HG03521 (cell line): ENCODE data around the gene TMEM156.
"Not testable (repeated sequence)": the region's sequence is repeated elsewhere in the genome, so short reads cannot be mapped to it uniquely, and the experiment has no call there.

Experiments used
- ATAC-seq: cut with Tn5 transposase; IDR thresholded peaks from one replicate; pipeline ENCODE4 v1.9.1; 2021; ENCODE audit warnings: mild to moderate bottlenecking, moderate library complexity; ENCODE audit not compliant: unreplicated experiment

The TMEM156 gene

DNA sequence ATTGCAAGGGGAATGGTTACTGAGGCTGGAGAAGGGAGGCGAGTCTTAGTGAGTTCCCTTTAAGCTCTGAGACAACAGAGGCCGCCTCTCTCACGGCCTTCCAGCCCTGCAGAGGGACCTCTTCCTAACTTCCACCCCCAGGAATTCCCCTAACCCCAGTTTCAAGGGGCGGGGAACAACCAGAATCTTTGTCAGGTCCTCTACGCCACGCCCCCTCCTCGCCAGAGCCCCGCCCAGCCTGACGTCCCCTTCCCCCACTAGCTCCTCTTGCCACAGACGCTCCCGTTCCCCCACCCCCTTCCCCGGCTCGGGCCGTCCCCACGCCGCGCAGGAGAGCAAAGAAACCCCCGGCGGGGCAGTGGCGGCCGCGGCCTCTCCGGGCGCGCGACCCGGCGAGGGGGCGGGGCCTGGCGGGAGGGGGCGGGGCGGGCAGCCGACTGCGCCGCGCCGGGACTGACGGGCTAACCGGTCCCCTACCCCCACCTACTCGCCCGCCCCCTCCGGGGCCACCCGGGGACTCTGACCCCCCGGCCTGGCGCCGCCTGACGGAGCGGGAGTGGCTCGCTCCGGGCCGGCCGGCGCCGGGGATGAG is 12.3 kb upstream of the TMEM156 start:
- ATAC-seq = peak; percentile 64

GRCh38 chr4:39043861-39044363 is 11.7 kb upstream of the TMEM156 start:
- no peak for ATAC-seq

DNA sequence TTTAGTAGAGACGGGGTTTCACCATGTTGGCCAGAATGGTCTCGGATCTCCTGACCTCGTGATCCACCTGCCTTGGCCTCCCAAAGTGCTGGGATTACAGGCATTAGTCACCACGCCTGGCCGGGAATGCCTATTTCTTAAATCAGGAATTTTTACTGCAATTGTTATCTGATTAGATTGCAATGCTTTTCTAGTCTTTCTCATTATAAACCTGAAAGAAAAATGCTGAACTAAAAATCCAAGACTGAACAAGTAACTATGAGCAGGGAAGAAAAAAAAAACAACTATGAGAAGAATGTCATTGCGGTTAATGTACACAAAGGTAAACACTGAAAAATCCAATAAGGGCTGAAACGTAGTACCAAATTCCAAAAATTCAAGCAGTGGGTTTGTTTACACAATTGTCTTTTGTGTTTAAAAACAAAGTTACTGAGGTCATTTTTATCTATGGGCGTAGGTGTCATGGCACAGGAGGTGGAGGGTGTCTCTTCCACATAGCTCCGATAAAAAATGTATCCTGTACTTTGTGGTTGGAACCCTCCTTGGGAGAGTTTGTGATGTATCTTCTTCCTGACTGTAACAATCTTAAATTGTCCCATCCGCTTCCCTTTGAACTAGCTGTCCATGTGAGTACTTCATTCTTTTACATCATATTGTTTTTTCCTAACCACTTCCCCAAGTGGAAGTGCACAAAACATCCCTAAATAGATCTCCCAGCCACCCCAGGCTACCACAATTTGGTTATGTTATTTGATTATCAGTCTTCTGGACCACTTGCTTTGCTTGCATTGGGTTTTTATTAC is 11.1 kb upstream of the TMEM156 start:
- no peak for ATAC-seq

- ATAC-seq = no peak
Observed at GRCh38 chr4:39042366-39042765, 10.2 kb upstream of the TMEM156 start.

GRCh38 chr4:39039108-39039507 is 6.9 kb upstream of the TMEM156 start:
- ATAC-seq = no peak

DNA sequence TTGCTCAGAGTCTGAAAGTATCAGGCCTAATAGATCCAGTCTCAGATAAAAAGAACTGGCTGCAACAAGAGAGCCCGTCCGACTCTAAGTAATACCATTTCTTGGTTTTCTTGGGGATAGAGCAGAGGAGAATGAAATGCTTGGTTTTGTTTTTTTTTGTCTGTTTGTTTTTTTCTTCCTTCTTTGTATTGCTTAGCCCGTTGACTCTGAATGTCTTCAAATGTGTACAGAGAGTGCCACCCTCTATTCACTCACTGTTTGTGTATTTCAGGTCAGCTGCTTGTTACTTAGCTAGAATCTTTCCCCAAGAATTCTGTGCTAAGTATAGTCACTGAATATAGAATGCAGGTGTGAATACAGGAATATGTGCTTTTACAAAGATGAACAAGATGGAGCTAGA is 5.7 kb upstream of the TMEM156 start:
- ATAC-seq = no peak

- ATAC-seq = no peak
Observed at GRCh38 chr4:39037491-39037825, 5.2 kb upstream of the TMEM156 start.

GRCh38 chr4:39036172-39036571 is 4.0 kb upstream of the TMEM156 start:
- ATAC-seq = no peak

GRCh38 chr4:39031590-39032020 is 604 bp downstream of the TMEM156 start:
- not testable (repeated sequence) for ATAC-seq

GRCh38 chr4:39030725-39031124 is 1.5 kb downstream of the TMEM156 start:
- no peak for ATAC-seq

GRCh38 chr4:39029752-39030694 is 2.2 kb downstream of the TMEM156 start:
- ATAC-seq = no peak

DNA sequence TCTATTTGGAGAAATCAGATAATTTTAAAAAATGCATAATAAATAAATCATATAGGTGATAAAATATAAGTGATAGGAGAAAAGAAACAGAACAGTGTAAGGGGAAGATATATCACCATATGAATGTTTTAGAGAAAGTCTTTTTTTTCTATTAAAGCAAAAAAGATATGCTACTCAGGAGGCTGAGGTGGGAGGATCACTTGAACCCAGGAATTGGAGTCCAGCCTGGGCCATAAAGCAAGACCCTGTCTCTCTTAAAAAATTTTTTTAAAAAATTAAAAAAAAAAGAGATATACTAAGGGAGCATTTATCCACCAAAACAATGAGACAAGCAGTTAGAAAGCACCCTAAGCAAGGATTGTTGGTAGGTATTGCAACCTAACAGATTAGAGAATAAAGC is 6.1 kb downstream of the TMEM156 start:
- ATAC-seq = no peak

GRCh38 chr4:39025552-39026085 is 6.6 kb downstream of the TMEM156 start:
- ATAC-seq = no peak

GRCh38 chr4:39024311-39024865 is 7.8 kb downstream of the TMEM156 start:
- no peak for ATAC-seq

GRCh38 chr4:39023059-39023458 is 9.2 kb downstream of the TMEM156 start:
- ATAC-seq = no peak

- ATAC-seq = no peak
Observed at GRCh38 chr4:39022241-39022640, 10.0 kb downstream of the TMEM156 start.

- ATAC-seq = no peak
Observed at GRCh38 chr4:39021631-39022030, 10.6 kb downstream of the TMEM156 start.

DNA sequence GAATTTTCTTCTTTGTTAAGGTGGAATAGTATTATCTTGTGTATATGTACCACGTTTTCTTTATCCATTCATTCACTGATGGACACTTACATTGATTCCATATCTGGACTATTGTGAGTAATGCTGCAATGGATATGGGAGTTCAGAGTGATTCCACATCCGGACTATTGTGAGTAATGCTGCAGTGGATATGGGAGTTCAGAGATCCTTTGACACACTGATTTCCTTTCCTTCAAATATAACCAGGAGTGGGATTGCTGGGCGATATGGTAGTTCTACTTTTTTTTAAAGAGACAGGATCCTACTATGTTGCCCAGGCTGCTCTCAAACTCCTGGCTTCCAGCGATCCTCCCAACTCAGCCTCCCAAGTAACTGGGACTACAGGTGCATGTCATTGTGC is 12.1 kb downstream of the TMEM156 start:
- no peak for ATAC-seq

- ATAC-seq = no peak
Observed at GRCh38 chr4:39014028-39014427, 18.2 kb downstream of the TMEM156 start.

- ATAC-seq = no peak
Observed at GRCh38 chr4:39004758-39005157, 27.5 kb downstream of the TMEM156 start.

GRCh38 chr4:39002058-39002457 is 30.2 kb downstream of the TMEM156 start:
- ATAC-seq = not testable (repeated sequence)
